Bone marrow (tissue), 2 donors: Measurements from ENCODE around the gene LCN6.
"Not testable (repeated sequence)": the region's sequence is repeated elsewhere in the genome, so short reads cannot be mapped to it uniquely, and the experiment has no call there.

Source experiments
- DNase-seq, 2 donors: peaks; one replicate each; lab custom pipeline; 2025; lab: John Stamatoyannopoulos, UW

The LCN6 gene, protein sequence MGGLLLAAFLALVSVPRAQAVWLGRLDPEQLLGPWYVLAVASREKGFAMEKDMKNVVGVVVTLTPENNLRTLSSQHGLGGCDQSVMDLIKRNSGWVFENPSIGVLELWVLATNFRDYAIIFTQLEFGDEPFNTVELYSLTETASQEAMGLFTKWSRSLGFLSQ

DNA sequence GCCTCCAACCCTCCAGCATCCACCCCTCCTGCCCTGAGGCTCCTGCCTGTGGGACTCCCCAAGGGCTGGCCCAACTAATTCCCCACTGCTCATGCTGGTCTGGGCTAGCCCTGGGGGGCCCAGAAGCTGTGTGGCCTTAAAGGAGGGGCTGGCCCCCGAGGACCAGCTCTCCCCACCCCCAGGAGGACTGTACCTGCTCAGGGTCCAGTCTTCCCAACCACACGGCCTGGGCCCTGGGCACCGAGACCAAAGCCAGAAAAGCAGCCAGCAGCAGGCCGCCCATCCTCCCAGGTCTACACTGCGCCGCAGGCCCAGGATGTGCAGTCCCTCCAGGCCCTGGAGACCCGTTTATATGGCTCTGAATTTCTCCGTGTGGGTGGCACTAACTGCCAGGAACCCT is at the start of gene LCN6:
LCN6 (minus strand) TSS at position 325 of the 400 bp plus-strand sequence; CDS start at position 283, 42 bp downstream.
- DNase-seq = no peak

DNA sequence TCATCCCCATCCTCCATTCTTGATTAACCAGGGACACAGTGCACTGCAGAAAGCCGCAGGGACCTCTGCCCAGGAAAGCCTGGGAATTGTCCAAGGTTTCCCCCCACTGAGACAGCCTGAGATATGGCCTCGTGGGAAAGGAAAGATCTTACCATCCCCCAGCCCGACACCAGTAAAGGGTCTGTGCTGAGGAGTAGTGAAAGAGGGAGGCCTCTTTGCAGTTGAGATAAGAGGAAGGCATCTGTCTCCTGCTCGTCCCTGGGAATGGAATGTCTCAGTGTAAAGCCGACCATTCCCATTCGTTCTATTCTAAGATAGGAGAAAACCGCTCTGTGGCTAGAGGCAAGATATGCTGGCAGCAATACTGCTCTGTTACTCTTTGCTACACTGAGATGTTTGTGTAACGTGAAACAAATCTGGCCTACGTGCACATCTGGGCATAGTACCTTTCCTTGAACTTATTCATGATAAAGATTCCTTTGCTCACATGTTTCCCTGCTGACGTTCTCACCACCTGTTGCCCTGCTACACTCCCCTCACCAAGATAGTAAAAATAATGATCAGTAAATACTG is 48.5 kb upstream of the LCN6 start:
- not testable (repeated sequence) for DNase-seq

DNA sequence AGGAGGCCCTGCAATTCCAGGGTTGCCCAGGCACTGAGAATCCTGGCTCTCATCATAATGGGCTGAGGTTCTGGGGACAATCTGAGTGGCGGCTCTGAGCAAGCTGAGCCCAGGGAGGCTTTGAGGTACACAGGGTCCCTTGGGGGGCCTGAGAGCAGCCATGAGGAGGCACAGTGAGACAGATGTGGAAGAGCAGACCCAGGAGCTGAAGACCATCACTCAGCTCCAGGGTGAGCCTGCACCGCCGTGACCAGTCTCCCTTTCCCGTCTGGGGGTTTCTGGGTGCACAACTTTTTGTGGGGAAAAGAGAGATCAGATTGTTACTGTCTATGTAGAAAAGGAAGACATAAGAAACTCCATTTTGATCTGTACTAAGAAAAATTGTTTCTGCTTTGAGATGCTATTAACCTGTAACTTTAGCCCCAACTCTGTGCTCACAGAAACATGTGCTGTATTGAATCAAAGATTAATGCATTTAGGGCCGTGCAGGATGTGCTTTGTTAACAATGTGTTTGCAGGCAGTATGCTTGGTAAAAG is 48.0 kb upstream of the LCN6 start, which contains the start of gene CCDC183:
CCDC183 (plus strand) TSS at position 101 of the 537 bp plus-strand sequence; CDS start at position 161, 60 bp downstream.
- no peak for DNase-seq

DNA sequence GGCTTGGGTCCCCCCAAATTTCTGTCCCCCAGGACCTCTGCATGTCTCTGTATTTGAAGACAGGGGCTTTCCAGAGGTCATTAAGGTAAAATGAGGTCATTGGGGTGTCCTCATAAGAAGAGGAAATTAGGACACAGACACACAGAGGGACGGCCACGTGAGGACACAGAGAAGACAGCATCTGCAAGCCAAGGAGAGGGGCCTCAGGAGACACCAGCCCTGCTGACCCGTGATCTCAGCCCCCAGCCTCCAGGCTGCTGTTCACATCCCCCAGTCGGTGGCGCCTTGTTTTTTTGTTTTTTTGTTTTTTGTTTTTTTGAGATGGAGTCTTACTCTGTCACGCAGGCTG is 46.6 kb upstream of the LCN6 start:
- DNase-seq = no peak

DNA sequence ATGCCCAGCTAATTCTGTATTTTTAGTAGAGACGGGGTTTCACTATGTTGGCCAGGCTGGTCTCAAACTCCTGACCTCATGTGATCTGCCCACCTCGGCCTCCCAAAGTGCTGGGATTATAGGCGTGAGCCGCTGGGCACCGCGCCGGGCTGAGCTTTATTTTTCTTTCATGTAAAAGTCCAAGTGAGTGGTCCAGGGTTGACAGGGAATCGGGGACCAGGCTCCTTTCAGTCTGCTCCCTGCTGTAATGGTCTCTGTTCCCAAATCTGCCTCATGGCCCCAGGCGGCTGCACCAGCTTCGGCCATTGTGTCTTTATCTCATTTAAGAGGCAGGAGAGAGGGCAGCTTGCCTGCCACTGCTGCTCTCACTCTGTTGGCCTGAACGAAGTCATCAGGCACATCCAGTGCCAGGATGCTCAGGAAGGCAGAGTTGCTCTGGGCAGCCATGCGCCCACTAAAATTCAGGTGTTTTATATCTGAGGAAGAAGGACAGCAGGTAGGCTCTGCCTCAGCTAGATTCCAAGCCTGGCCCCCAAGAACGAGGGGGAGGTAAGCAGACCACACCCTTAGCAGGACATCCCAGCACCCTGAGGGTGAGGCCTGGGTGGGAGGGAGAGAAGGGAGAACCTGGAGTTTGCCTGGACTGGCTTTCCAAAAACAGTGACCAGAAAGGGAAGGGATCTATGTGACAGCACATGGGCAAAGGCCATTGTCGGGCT is 46.1 kb upstream of the LCN6 start:
- no peak for DNase-seq

DNA sequence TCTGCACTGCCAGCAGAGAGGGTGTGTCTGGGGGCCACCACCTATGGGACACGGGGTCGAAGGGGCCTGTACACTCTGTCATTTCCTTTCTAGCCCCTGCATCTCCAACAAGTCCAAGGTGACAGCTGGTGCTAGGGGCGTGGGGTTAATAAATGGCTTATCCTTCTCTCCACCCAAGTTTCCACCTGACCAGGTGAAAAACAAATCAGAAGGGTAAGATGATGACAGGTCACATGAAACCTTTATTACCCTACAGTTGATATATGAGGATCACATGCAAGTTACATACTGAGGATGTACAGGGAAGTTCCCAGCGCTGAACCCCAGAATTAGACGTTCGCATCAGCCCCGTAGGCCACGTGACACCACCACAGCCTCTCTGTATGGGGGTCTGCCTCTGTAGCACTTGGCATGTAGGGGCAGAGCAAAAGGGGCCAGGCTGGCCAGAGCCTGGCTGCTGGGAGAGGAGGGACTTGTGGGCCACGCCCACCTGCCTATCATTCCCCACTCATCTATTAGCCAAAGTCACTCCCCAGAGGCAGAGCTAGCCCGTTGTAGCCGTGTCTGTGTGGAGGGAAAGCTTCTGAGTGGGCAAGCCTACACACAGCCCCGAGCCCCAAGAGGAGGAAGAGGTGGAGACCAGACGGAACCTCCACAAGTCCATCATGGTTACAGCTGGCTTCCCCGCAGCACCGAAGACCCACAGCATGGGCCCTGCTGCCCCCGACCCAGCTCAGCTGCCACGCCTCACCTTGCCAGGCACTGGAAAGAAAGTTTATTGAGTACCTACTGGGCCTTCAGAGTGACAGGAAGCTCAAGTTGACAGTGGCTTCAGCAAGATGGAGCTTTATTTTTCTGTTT is 45.0 kb upstream of the LCN6 start:
- DNase-seq = no peak

DNA sequence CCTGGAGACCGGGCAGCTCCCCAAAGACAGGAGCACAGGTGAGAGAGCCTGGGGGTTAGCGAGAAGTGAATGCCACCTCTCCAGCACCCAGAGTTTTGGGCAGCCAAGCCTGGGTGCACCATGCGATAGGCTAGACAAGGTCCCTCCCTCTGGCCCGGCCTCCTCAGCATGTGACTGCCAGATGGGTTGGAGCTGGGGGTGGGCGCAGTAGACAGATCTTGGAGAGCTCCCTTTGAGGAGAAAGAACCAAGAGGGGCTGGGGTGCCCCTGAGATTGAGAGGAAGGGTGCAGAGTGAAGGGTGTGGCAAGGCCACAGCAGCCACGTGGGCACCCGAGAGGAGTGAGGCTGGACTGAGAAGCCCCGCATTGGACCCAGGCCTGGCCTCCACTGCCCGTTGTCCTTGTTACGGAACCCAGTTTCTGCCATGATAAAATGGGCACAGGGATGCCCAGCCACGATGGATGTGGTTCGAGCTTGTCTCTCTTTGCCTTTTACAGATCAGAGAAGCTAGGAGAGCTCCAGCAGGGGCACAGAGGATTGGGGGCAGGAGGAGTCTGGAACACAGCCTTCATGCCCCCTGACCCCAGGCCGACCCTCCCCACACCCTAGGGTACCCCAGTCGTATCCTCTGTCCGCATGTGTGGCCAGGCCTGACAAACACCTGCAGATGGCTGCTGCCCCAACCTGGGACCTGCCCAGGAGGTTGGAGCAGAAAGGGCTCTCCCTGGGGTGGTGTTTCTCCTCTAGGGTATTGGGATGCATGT is 44.2 kb upstream of the LCN6 start:
- DNase-seq = no peak

DNA sequence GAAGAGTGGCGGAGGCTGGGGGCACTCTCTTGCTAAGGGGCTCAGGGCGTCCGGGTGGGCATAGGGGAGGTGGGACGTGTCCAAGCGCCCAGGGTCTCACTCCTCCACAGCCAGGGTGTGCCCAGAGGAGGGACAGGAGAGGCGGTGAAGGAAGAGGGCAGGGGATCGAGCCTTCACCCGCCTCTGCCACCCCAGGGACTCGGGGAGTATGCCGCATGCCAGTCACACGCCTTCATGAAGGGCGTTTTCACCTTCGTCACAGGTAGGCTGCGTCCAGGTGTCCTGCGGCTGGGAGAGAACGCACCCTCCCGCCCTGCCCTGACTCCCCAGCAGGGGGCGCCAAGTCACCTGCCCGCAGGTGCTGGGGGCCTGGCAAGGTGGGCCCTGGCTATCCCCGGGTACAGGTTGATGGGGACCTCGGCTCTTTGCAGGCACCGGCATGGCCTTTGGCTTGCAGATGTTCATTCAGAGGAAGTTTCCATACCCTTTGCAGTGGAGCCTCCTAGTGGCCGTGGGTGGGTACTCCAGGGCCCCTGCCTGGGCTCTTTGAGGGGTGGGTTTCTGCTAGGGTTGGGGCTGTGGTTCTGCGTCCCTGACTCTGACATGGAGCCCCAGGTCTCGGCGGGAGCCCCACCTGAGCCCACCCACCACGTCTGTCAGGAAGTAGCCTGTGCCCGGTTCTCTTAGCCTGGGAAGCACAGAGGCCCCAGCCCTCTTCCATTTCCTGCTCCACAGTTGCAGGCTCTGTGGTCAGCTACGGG is 43.4 kb upstream of the LCN6 start:
- peak in 1 of 2 donors; percentile 51 for DNase-seq

DNA sequence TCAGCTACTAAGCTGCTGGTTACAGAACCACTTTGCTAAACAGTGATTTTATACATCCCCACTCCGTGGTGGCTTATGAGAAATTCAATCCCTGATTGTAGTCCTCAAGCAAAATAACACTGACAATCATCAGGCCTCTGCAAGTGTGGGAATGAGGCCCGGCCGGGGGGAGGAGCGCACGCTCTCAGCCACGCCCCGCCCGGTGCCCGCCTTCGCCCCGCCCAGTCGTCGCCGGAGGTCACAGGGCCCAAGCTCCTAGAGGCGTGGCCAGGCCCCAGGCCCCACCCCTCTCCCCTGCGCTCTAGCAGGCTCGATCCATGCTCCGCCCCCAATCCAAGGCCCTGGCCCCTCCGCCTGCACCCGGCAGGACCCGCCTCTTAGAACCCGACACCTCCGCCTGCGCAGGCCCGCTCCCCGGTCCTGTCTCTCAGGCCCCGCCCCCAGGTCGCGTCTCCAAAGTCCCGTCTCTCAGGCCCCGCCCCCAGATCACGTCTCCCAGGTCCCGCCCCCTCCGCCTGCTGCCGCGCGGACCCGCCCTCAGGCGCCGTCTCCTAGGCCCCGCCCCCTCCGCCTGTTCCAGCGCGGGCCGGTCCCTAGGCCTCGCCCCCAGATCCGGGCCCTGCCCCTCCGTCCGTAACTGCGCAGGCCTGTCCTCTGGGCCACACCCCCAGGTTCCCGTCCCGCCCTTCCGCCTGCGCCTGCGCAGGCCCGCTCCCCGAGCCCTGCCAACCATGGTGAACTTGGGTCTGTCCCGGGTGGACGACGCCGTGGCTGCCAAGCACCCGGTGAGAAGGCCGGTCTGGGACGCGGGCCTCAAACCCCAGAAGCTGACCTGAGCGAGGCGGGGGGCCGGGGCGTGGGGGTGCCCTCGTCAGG is 42.6 kb upstream of the LCN6 start, which contains the start of gene TMEM141:
TMEM141 (plus strand) TSS at position 705 of the 876 bp plus-strand sequence; CDS start at position 732, 27 bp downstream.
- peak; percentile 99 to 100 for DNase-seq

DNA sequence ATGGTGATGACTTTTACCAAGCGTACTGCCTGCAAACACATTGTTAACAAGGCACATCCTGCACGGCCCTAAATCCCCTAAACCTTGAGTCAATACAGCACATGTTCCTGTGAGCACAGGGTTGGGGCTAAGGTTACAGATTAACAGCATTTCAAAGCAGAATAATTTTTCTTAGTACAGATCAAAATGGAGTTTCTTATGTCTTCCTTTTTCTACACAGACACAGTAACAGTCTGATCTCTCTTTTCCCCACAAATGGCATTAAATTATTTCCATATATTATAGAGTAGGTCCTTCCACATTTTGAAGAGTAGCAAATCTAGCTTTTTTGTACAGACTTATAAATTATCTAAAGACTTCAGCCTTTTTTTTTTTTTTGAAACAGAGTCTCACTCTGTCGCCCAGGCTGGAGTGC is 41.2 kb upstream of the LCN6 start:
- DNase-seq = no peak

DNA sequence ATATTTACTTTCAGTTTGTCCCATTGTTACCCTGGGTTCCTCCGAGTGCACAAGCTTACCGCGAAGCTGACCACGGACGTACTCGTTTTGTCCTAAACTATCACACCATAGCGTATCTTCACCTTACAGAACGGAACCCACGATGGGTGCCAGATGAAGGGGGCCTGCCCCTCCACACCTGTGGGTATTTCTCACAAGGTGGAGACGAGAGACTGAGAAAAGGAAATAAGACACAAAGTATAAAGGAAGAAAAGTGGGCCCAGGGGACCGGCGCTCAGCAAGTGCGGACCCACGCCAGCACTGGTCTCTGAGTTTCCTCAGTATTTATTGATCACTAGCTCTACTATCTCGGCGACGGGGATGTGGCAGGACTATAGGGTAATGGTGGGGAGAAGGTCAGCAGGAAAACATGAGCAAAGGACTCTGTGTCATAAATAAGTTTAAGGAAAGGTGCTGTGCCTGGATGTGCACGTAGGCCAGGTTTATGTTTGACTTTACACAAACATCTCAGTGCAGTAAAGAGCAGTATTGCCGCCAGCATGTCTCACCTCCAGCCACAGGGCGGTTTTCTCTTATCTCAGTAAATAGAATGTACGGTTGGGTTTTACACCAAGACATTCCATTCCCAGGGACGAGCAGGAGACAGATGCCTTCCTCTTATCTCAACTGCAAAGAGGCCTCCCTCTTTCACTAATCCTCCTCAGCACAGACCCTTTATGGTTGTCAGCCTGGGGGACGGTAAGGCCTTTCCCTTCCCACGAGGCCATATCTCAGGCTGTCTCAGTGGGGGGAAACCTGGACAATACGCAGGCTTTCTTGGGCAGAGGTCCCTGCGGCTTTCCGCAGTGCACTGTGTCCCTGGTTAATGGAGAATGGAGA is 40.6 kb upstream of the LCN6 start:
- DNase-seq = not testable (repeated sequence)

DNA sequence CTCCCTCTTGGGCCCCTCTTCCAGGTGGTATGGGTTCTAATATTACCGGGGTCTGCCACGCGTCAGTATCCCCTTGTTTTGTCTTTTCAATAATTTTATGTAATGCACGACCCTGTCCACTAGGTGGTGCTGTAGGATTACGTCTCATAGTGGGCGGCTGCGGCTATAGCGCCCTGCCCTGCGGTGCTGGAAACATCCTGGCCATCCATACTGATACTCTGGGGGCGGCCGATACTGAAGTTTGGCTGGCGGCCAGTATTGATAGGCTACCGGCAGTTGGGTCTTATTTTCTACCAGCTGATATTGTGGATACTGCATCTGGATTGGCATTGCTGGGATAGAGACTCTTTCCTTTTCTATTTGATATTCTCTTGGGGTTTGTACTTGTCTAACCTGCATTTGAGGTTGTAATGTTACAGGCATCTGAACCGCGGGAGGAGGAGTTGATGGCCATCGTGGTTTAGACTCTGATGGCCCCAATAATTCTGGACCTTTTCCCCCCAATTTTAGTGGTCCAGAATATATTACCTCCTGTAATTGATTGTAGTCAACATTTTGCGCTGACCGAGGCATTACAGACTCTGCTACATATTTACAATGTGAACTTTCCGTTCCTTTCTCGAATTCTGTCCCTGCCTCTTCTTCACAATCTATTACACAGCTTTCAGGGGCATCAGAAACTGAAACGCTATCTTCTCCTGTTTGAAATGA is 39.5 kb upstream of the LCN6 start:
- DNase-seq = peak; percentile 23 to 26

DNA sequence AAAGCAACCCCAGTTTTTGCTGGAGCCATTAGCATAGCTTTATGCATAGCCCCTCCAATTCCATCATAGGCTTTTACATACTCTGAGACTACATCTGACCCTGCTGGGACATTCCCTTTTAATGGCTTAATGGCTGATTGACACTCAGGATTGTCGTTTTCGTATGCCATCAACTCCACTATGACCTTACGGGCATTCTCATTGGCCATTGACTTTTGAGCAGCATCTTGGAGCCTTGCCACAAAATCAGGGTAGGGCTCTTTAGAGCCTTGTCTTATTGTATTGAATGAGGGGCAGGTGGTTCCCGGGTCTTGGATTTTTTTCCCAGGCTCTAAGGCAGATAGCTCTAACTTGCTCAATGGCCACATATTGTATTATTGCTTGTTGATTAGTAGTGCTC is 38.7 kb upstream of the LCN6 start:
- DNase-seq = not testable (repeated sequence)

DNA sequence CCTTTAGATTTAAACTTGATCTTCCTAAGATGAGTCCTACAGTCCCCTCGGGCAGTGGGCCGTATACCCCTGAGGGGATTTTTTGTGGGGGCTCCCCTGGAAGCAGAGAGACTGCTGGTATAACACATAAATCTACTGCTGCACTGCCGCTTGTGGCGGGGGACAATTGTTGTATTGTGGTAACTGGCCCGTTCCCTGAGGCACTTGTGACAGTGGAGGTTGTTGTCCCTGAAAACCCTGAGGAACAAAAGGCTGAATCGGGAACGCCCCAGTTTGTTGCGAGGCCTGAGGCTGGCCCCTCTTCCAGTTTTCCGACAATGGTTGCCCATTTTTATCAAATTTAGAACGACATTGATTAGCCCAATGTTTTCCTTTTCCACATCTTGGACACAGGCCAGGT is 38.1 kb upstream of the LCN6 start:
- DNase-seq = no peak

DNA sequence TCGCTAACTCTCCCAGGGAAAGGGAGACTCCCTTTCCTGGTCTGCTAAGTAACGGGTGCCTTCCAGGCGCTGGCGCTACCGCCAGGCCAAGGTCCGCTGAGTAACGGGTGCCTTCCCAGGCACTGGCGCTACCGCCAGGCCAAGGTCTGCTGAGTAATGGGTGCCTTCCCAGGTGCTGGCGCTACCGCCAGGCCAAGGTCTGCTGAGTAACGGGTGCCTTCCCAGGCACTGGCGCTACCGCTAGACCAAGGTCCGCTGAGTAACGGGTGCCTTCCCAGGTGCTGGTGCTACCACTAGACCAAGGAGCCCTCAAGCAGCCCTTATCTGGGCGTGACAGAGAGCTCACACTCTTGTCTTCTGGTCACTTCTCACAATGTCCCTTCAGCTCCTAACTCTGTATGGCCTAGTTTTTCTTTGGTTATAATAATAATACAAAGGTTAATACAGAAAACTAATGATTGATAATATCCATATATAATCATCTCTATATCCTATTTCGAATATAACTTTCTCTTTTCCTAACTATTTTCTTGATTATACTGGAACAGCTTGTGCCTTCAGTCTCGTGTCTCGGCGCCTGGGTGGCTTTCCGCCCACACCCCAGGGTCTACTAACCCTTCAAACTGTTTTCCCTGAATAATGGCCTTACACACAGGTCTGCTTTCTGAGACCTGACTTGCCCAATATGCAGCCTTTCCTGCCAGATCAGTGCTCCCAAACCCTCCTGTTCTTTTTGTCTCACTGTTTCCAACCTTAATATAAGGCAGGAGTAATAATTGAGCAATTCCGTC is 37.4 kb upstream of the LCN6 start:
- DNase-seq = not testable (repeated sequence)

DNA sequence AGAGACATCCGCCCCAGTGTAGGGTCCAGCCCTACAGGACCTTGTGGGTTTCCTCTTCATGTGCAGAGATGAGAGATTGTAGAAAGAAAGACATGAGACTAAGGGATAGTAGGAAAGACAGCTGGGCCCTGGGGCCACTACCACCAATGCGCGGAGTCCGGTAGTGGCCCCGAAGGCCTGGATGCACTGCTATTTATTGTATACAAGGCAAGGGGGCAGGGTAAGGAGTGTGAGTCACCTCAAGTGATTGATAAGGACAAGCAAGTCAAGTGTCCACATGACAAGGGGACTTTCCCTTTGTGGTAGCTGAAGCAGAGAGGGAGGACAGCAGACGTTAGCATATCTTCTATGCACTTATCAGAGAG is 36.7 kb upstream of the LCN6 start:
- no peak for DNase-seq
